ENCODE data around the gene PGAP1.

DNA sequence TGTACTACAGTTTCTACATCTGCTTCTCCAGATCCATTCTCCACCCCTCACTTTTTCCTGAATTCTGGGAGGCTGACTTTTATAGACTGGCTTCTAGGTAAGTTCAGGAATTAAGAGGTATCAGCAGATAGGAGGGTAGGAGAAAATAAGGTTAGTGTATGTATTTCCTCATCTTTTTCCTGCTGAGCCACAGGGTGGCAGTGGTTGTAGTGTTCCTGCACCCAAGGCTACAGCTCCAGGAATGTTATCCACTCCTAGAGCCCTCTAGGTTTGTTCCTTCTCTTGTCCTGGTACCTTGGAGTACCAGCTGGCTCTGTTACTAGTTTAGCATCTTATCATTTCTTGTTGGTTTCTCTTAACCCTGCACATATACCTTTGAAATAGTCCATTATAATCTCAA, 76.6 kb downstream of the PGAP1 start:
- TF ChIP-seq, protein P1, sequence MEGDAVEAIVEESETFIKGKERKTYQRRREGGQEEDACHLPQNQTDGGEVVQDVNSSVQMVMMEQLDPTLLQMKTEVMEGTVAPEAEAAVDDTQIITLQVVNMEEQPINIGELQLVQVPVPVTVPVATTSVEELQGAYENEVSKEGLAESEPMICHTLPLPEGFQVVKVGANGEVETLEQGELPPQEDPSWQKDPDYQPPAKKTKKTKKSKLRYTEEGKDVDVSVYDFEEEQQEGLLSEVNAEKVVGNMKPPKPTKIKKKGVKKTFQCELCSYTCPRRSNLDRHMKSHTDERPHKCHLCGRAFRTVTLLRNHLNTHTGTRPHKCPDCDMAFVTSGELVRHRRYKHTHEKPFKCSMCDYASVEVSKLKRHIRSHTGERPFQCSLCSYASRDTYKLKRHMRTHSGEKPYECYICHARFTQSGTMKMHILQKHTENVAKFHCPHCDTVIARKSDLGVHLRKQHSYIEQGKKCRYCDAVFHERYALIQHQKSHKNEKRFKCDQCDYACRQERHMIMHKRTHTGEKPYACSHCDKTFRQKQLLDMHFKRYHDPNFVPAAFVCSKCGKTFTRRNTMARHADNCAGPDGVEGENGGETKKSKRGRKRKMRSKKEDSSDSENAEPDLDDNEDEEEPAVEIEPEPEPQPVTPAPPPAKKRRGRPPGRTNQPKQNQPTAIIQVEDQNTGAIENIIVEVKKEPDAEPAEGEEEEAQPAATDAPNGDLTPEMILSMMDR (IDR thresholded peaks at IDR 0.05), result peak; percentile 71
- TF ChIP-seq, protein P2, sequence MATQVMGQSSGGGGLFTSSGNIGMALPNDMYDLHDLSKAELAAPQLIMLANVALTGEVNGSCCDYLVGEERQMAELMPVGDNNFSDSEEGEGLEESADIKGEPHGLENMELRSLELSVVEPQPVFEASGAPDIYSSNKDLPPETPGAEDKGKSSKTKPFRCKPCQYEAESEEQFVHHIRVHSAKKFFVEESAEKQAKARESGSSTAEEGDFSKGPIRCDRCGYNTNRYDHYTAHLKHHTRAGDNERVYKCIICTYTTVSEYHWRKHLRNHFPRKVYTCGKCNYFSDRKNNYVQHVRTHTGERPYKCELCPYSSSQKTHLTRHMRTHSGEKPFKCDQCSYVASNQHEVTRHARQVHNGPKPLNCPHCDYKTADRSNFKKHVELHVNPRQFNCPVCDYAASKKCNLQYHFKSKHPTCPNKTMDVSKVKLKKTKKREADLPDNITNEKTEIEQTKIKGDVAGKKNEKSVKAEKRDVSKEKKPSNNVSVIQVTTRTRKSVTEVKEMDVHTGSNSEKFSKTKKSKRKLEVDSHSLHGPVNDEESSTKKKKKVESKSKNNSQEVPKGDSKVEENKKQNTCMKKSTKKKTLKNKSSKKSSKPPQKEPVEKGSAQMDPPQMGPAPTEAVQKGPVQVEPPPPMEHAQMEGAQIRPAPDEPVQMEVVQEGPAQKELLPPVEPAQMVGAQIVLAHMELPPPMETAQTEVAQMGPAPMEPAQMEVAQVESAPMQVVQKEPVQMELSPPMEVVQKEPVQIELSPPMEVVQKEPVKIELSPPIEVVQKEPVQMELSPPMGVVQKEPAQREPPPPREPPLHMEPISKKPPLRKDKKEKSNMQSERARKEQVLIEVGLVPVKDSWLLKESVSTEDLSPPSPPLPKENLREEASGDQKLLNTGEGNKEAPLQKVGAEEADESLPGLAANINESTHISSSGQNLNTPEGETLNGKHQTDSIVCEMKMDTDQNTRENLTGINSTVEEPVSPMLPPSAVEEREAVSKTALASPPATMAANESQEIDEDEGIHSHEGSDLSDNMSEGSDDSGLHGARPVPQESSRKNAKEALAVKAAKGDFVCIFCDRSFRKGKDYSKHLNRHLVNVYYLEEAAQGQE (IDR thresholded peaks at IDR 0.05; ENCODE audit: insufficient read depth in 1 of 2, low read depth in 2 of 2, low read length in 1 of 2), result no peak
- TF ChIP-seq POLR2AphosphoS5 (IDR thresholded peaks at IDR 0.05; ENCODE audit: low read depth, low read length) (no peak), SIN3A (IDR thresholded peaks at IDR 0.05; ENCODE audit: borderline replicate concordance, insufficient read depth, low read depth, low read length) (no peak), TCF7L2 (IDR thresholded peaks at IDR 0.05; ENCODE audit: low read depth, low read length) (no peak)
